GM21825 (cell line): ENCODE measurements around the gene PNO1.
"Not testable (repeated sequence)": the region's sequence is repeated elsewhere in the genome, so short reads cannot be mapped to it uniquely, and the experiment has no call there.

Source experiments
- ATAC-seq: cut with Tn5 transposase; IDR thresholded peaks from one replicate; pipeline ENCODE4 v1.9.1; 2021; ENCODE audit warnings: mild to moderate bottlenecking, moderate library complexity; ENCODE audit not compliant: unreplicated experiment

The PNO1 gene

DNA sequence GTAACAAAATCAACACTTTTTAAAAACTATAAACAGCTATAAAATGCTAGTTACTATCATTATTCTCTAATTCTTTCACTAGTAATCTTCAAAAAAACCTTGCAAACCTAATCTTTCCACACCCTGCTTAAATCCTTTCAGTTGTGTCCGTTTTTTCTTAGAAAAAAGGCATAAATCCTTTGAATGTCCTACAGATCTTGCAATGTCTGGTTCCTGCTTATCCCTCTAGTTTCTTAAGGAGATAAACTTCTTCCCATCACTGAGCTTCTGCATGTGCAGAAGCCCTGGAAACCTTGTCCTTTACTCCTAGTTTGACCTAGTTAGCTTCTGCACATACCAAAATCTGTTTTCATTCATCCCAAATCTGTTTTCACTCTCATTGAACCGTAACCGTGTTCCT lies 1.3 kb upstream of the PNO1 start:
- no peak for ATAC-seq

DNA sequence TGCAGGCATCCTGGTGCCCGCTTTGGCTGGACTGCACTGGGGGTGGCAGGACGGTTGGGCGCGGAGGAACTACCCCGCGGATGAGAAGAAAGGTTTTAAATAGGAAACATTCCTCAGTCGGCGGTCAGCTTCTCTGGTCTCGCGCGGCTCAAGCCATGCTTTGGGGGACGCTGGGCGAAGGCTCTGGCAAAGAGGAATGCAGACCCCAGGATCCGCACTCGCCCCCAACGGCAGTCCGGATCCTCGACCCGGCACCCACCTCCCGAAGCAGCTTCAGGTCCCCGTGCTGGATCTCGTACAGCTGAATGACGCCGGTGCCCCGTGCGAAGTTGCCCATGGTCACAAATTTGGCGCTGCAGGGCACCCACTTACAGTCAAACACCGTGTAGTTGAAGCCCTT lies 686 bp upstream of the PNO1 start:
- peak; percentile 41 for ATAC-seq

DNA sequence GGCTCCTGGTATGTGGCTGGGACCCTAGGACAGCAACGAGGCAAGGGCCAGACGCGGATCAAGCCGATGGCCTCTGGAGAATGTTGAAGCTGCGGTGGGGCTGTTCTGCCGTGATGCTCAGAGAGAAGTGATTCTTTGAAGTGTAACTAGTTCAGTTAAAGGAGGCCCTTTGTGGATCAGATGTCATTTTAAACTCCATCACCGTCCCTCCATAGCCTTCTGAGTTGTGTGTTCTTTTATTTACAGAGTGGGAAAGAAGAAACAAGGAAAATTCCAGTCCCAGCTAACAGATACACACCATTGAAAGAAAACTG lies 403 bp downstream of the PNO1 start:
- ATAC-seq, result no peak

DNA sequence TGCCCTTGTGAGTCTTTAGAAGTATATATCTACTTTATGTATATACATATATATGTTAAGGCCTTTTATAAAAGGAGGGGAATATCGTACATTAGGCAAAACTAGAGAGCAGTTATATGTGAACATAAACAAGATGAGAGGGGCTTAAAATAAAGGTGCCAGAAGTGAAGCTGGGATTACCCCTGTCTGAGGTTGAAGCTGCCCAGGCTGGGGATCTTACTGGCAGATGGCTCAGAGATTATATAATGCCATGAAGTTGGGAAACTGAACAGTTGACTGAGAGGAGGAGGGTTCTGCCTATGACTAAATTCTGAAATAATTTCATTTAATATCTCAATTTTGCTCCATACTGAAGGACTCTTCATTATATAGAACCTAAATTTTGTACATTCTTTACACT lies 6.0 kb downstream of the PNO1 start:
- no peak for ATAC-seq

GRCh38 chr2:68167186-68167585 lies 9.5 kb downstream of the PNO1 start:
- ATAC-seq, result no peak

DNA sequence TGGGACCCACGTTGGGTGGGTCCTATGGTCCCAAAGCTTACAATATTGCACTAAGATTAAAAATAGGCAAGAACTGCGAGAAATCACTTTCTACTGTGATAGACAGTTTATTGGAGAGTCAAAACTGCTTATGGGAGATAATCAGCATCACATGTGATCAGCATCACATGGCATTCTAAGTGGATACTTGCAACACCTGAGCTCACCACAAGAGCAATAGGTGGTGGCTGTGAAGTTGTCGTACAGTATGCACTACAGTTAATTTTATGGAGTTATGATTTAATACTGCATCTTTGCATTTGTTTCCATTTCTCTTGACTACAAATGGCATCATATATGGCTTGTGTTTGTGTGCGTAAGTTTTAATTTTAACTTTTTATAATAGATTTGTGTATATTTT lies 11.6 kb downstream of the PNO1 start:
- no peak for ATAC-seq

GRCh38 chr2:68171146-68171545 lies 13.5 kb downstream of the PNO1 start:
- no peak for ATAC-seq

DNA sequence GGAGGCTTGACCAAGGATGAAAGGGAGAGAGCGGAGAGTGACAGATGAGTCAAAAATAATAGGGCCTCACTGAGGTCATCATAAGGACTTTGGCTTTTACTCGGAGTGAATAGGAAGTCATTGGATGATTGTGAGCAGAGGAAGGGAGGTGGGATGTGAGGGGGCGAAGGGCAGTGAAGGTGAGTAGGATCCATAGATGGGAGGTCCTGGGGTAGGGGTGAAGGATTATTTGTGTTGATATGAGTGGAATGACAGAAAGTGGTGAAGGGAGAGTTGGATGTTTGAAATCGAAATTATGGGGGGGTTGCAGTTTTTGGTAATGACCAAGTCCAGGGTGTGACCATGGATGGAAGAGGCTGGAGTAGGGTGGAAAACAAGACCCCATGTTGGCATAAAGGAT lies 14.0 kb downstream of the PNO1 start:
- no peak for ATAC-seq

GRCh38 chr2:68172521-68172920 lies 14.8 kb downstream of the PNO1 start:
- ATAC-seq, result no peak

DNA sequence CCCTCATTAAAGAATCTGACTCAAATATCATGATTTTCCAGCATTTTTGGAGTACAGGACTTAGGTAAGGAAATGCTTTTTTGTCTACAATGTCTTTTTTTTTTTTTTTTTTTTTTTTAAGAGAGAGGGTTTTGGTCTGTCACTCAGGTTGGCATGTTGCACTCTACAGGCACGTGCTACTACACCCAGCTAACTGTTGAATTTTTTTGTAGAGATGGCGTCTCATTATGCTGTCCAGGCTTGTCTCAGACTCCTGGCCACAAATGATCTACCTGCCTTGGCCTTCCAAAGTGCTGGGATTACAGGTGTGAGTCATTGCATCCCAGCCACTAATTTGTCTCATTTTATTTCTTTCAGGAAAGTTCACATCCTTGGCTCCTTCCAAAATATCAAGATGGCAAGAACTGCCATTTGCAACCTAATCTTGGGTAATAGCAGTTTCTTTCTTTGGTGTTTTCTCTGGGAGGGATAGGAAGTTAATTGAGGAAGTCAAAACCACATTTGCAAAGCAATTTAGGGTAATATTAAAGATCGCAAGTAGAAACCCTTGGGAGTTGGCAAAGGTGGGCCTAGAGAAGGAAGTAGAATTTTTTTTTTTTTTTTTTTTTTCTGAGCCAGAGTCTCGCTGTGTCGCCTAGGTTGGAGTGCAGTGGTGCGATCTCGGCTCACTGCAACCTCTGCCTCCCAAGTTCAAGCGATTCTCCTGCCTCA lies 15.5 kb downstream of the PNO1 start:
- ATAC-seq, result no peak

DNA sequence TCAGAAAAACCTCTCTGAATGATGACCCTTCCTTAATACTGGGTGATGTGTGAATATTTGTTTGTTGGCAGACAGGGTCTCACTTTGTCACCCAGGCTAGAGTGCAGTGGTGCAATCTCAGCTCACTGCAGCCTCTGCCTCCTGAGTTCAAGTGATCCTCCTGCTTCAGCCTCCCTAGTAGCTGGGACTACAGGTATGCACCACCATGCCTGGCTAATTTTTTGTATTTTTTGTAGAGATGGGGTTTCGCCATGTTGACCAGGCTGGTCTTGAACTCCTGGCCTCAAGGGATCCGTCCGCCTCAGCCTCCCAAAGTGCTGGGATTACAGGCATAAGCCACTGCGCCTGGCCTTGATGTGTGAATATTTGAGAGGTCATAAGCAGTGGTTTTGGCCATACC lies 17.5 kb downstream of the PNO1 start:
- not testable (repeated sequence) for ATAC-seq

- ATAC-seq, result no peak
Measured at GRCh38 chr2:68176657-68177056, 19.0 kb downstream of the PNO1 start.

DNA sequence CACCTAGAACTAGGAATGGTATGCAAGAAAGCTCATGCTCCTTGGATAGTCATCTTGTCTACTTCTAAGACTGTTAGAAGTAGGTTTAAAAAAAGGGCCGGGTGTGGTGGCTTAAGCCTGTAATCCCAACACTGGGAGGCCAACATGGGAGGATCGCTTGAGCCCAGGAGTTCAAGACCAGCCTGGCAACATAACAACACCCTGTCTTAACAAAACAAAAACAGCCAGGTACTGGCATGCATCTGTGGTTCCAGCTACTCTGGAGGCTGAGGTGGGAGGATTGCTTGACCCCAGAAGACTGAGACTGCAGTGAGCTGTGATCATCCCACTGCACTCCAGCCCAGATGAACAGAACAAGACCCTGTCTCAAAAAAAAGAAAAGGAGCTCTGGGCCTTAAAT lies 19.9 kb downstream of the PNO1 start:
- ATAC-seq, result no peak

- no peak for ATAC-seq
Measured at GRCh38 chr2:68178432-68178831, 20.7 kb downstream of the PNO1 start.

- no peak for ATAC-seq
Measured at GRCh38 chr2:68178954-68179627, 21.4 kb downstream of the PNO1 start.

DNA sequence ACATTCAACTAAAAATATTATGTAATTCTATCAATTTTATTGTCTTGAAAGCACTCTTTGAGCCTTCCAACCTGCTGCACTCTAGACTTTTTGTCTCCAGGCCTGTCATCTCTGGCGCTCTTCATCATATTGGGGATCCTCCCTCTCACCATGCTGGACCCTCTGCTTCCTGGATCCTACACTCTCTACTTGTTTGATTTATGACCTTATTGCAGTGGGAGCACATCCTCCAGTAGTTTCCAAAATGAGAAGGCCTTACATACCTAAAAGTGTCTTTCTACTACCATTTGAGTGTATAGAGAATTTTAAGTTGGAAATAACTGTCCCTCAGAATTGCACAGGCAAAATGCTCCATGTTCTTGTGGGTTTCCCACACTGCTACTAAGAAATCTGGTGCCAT lies 25.2 kb downstream of the PNO1 start:
- no peak for ATAC-seq

- ATAC-seq, result no peak
Measured at GRCh38 chr2:68185541-68186164, 28.0 kb downstream of the PNO1 start.

GRCh38 chr2:68187329-68187728 lies 29.6 kb downstream of the PNO1 start:
- ATAC-seq, result no peak

DNA sequence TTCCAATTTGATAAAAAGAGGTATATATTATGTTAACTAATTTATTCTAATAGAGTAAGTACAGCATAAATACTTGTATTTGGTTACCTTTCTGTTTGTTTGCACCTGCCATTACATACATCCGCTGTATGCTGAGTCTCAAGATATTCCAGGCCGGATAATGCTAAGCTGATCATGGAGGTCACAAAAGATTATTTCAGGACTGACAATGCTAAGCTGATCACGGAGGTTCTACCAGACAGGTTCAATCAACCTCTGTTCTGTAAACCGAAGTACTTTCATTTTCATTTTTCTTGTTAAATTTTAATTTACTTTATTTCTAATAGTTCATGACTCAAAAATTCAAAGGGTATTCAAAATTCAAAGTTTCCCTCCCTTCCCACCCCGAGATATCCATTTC lies 31.1 kb downstream of the PNO1 start:
- no peak for ATAC-seq

- ATAC-seq, result no peak
Measured at GRCh38 chr2:68189991-68190784, 32.5 kb downstream of the PNO1 start.

DNA sequence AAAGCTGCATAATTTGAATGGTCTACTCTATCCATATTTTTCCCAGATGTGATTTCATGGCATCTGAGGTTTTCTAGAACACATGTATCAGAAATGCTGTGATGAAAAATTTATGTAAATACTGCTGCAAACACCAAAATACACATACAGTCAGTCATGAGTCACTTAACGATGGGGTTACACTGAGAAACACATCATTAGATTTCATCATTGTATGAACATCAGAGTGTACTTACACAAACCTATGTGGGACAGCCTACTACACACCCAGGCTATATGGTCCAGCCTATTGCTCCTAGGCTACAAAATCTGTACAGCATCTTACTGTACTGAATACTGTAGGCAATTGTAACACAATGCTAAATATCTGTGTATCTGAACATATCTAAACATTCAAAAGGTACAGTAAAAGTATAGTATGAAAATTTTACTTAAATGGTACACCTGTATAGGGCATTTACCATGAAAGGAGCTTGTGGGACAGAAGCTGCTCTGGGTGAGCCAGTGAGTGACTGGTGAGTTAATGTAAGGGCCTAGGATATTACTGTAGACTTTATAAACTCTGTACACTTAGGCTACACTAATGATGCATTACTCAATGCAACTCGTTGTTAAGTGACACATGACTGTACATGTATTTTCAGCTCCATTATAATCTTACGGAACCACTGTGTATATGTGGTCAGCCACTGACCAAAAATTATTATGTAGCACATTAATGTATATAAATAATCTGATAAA lies 33.5 kb downstream of the PNO1 start:
- ATAC-seq, result no peak
